Choroid plexus epithelial cell (primary cell): Measurements from ENCODE around the gene SLC35F3.

Experiments
- DNase-seq: peaks from one replicate; pipeline ENCODE4 v3.0.0-alpha.2; 2010; ENCODE audit warnings: low read depth
- H3K4me3 ChIP-seq: 2 replicates; pipeline ENCODE4 v1.5.1; 2011; ENCODE audit warnings: low read depth, mild to moderate bottlenecking, control low read depth, low read length, moderate library complexity
- CTCF ChIP-seq: conservative IDR thresholded peaks from 2 replicates; pipeline ENCODE4 v1.5.1; 2011; ENCODE audit warnings: low read depth, mild to moderate bottlenecking, control low read depth, inconsistent platforms, low read length, moderate library complexity

Gene SLC35F3

GRCh38 chr1:233994112-233994511 lies 89.6 kb downstream of the SLC35F3 start:
- no peak for TF ChIP-seq CTCF
- H3K4me3 ChIP-seq: no peak overlapping the region
- DNase-seq: no peak

GRCh38 chr1:233998456-233998855 lies 94.0 kb downstream of the SLC35F3 start:
- no peak for DNase-seq
- no peak for TF ChIP-seq CTCF
- no peak overlapping the region for H3K4me3 ChIP-seq

GRCh38 chr1:233998891-233999290 lies 94.4 kb downstream of the SLC35F3 start:
- DNase-seq: no peak
- no peak for TF ChIP-seq CTCF

GRCh38 chr1:234000557-234001041 lies 96.1 kb downstream of the SLC35F3 start:
- H3K4me3 ChIP-seq: no peak overlapping the region

More at GRCh38 chr1:233998891-233999290, 94.4 kb downstream of the SLC35F3 start:
- H3K4me3 ChIP-seq: no peak overlapping the region

GRCh38 chr1:234001817-234002216 lies 97.3 kb downstream of the SLC35F3 start:
- no peak for TF ChIP-seq CTCF
- DNase-seq: no peak
- H3K4me3 ChIP-seq: no peak overlapping the region

More at GRCh38 chr1:234000557-234001041, 96.1 kb downstream of the SLC35F3 start:
- DNase-seq: no peak
- TF ChIP-seq CTCF: no peak

- H3K4me3 ChIP-seq: no peak overlapping the region
- DNase-seq: no peak
- TF ChIP-seq CTCF: no peak
These were observed 100.1 kb downstream of the SLC35F3 start for GRCh38 chr1:234004591-234004990.

- no peak for TF ChIP-seq CTCF
- no peak for DNase-seq
- no peak overlapping the region for H3K4me3 ChIP-seq
These were observed 103.2 kb downstream of the SLC35F3 start for GRCh38 chr1:234007684-234008083.
